Activated naive CD8-positive, alpha-beta T cell treated with anti-CD3 and anti-CD28 coated beads, Interleukin-2, amount 10 ng/mL, durations not matched to agents 7 days and 5 days (primary cell): ENCODE measurements around the gene KLHL20. TPM values are rescaled to one million over a fixed set of nuclear protein-coding genes. Genes with fewer than 3 reads are reported as not detected.
A peak's percentile ranks its signal among the peaks of the same experiment; 100 is the strongest.
"Not testable (repeated sequence)": the region's sequence is repeated elsewhere in the genome, so short reads cannot be mapped to it uniquely, and the experiment has no call there.

Source experiments
- ATAC-seq: fragments of 150-1000 bp; cut with Tn5 transposase; one replicate; pipeline ENCODE4 v1.10.0; 2021; ENCODE audit warnings: low read depth, moderate library complexity
- POLR2A ChIA-PET: fragments of 350-600 bp; sonication (Branson Sonifier 250); formaldehyde crosslinking; loops from one replicate; lab custom pipeline; 2021; ENCODE audit warnings: antibody characterized with exemption; lab: Charles Lee
- DNase-seq: peaks from one replicate; pipeline ENCODE4 v3.0.0; 2021
- H3K27ac Mint-ChIP-seq: one replicate; pipeline ENCODE4 v1.8.0; 2022; ENCODE audit warnings: mild to moderate bottlenecking, mixed read lengths
- H3K27me3 Mint-ChIP-seq: one replicate; pipeline ENCODE4 v1.8.0; 2022; ENCODE audit warnings: mild to moderate bottlenecking, moderate library complexity, mixed read lengths
- H3K36me3 Mint-ChIP-seq: one replicate; pipeline ENCODE4 v1.8.0; 2021; ENCODE audit warnings: mild to moderate bottlenecking, mixed read lengths
- H3K4me1 Mint-ChIP-seq: one replicate; pipeline ENCODE4 v1.8.0; 2021; ENCODE audit warnings: mixed read lengths
- H3K4me3 Mint-ChIP-seq: one replicate; pipeline ENCODE4 v1.8.0; 2022; ENCODE audit warnings: mild to moderate bottlenecking, moderate library complexity, mixed read lengths
- H3K9me3 Mint-ChIP-seq: one replicate; pipeline ENCODE4 v1.8.0; 2021; ENCODE audit warnings: mixed read lengths
- total RNA-seq, 2 experiments: library from RNA; stranded (reverse); gene quantifications; one replicate each; pipeline ENCODE4 v1.2.3, GENCODE V29; 2021

The KLHL20 gene
- total RNA-seq, result 10 to 100 TPM; 27.7 to 28.0 TPM

- POLR2A ChIA-PET, result interaction anchor here (0.7 to 3.1 kb wide), 12 partner anchors 8 to 498 kb away, joined by 3 to 27 read pairs (median 4); partner anchors contain the start of genes CENPL, DARS2, GAS5 and PRDX6
- H3K9me3 Mint-ChIP-seq, result peaks cover 3% of the 10 kb centered on the region
- ATAC-seq, result peak; percentile 99
Observed at GRCh38 chr1:173714759-173715537, at the start of gene KLHL20. Gene KLHL20 (plus strand): TSS chr1:173714981. CDS start chr1:173716044, 1,063 bp downstream.

GRCh38 chr1:173666646-173667045, 48.1 kb upstream of the KLHL20 start:
- peaks cover 21% of the 10 kb centered on the region for H3K27me3 Mint-ChIP-seq
- H3K36me3 Mint-ChIP-seq, result peaks cover 1% of the 10 kb centered on the region
- H3K9me3 Mint-ChIP-seq, result no peaks in the 10 kb centered on the region
- POLR2A ChIA-PET, result no interaction called here
- DNase-seq (no peak), ATAC-seq (no peak)
- H3K4me3 Mint-ChIP-seq, result no peak overlapping the region
- H3K4me1 Mint-ChIP-seq, result peaks cover 6% of the 10 kb centered on the region
- no peak overlapping the region for H3K27ac Mint-ChIP-seq

More at GRCh38 chr1:173714759-173715537, at the start of gene KLHL20:
- Mint-ChIP-seq H3K4me3 (peak within 1 kb of the TSS; percentile 97), H3K36me3 (peaks cover 9% of the 10 kb centered on the region), H3K27me3 (peaks cover 15% of the 10 kb centered on the region), H3K27ac (peak within 1 kb of the TSS; percentile 98), H3K4me1 (peaks cover 16% of the 10 kb centered on the region)
- DNase-seq, result peak; percentile 82

- no peak within 1 kb of the TSS for H3K27ac Mint-ChIP-seq
- H3K9me3 Mint-ChIP-seq, result no peaks in the 10 kb centered on the region
- peaks cover 1% of the 10 kb centered on the region for H3K36me3 Mint-ChIP-seq
- POLR2A ChIA-PET, result no interaction called here
- DNase-seq (peak; percentile 49), ATAC-seq (peak; percentile 52)
- peak within 1 kb of the TSS; percentile 66 for H3K4me3 Mint-ChIP-seq
- peaks cover 18% of the 10 kb centered on the region for H3K27me3 Mint-ChIP-seq
- peaks cover 6% of the 10 kb centered on the region for H3K4me1 Mint-ChIP-seq
Observed at GRCh38 chr1:173669491-173669941, 45.3 kb upstream of the KLHL20 start, which contains the start of gene ANKRD45. Gene ANKRD45 (minus strand): TSS chr1:173669851. CDS start chr1:173659418, 10,433 bp downstream.

GRCh38 chr1:173674496-173674895, 40.3 kb upstream of the KLHL20 start:
- H3K27me3 Mint-ChIP-seq, H3K4me1 Mint-ChIP-seq: not testable (repeated sequence)

GRCh38 chr1:173680152-173680551, 34.6 kb upstream of the KLHL20 start:
- H3K27ac Mint-ChIP-seq, H3K4me3 Mint-ChIP-seq, H3K27me3 Mint-ChIP-seq, H3K9me3 Mint-ChIP-seq, ATAC-seq, H3K4me1 Mint-ChIP-seq, DNase-seq, POLR2A ChIA-PET, H3K36me3 Mint-ChIP-seq: not testable (repeated sequence)

More at GRCh38 chr1:173674496-173674895, 40.3 kb upstream of the KLHL20 start:
- POLR2A ChIA-PET, H3K27ac Mint-ChIP-seq, H3K36me3 Mint-ChIP-seq, ATAC-seq, H3K4me3 Mint-ChIP-seq, DNase-seq, H3K9me3 Mint-ChIP-seq: not testable (repeated sequence)

- DNase-seq, result no peak
- Mint-ChIP-seq H3K27me3 (no peaks in the 10 kb centered on the region), H3K4me1 (peaks cover 2% of the 10 kb centered on the region), H3K27ac (no peak overlapping the region), H3K4me3 (no peak overlapping the region), H3K36me3 (no peaks in the 10 kb centered on the region), H3K9me3 (peaks cover 5% of the 10 kb centered on the region)
- no peak for ATAC-seq
- POLR2A ChIA-PET, result no interaction called here
Observed at GRCh38 chr1:173682184-173682583, 32.6 kb upstream of the KLHL20 start.

- DNase-seq, H3K4me3 Mint-ChIP-seq, H3K9me3 Mint-ChIP-seq, ATAC-seq, H3K27ac Mint-ChIP-seq, POLR2A ChIA-PET, H3K36me3 Mint-ChIP-seq, H3K4me1 Mint-ChIP-seq, H3K27me3 Mint-ChIP-seq: not testable (repeated sequence)
Observed at GRCh38 chr1:173683838-173684237, 30.9 kb upstream of the KLHL20 start.

- H3K4me1 Mint-ChIP-seq, H3K4me3 Mint-ChIP-seq, ATAC-seq, H3K27me3 Mint-ChIP-seq, H3K36me3 Mint-ChIP-seq, DNase-seq, H3K27ac Mint-ChIP-seq, H3K9me3 Mint-ChIP-seq, POLR2A ChIA-PET: not testable (repeated sequence)
Observed at GRCh38 chr1:173685121-173685520, 29.7 kb upstream of the KLHL20 start.

- Mint-ChIP-seq H3K27me3 (peaks cover 3% of the 10 kb centered on the region), H3K4me3 (no peak overlapping the region), H3K4me1 (peaks cover 7% of the 10 kb centered on the region), H3K27ac (peak overlapping the region; percentile 56), H3K9me3 (peaks cover 3% of the 10 kb centered on the region), H3K36me3 (no peaks in the 10 kb centered on the region)
- DNase-seq, result no peak
- no peak for ATAC-seq
- POLR2A ChIA-PET, result no interaction called here
Observed at GRCh38 chr1:173688300-173688699, 26.5 kb upstream of the KLHL20 start.

GRCh38 chr1:173693238-173693637, 21.5 kb upstream of the KLHL20 start:
- ATAC-seq, result no peak
- peaks cover 9% of the 10 kb centered on the region for H3K27me3 Mint-ChIP-seq
- POLR2A ChIA-PET, result no interaction called here
- peaks cover 6% of the 10 kb centered on the region for H3K4me1 Mint-ChIP-seq
- no peak overlapping the region for H3K27ac Mint-ChIP-seq
- no peak for DNase-seq
- H3K9me3 Mint-ChIP-seq, result peaks cover 1% of the 10 kb centered on the region
- no peak overlapping the region for H3K4me3 Mint-ChIP-seq
- no peaks in the 10 kb centered on the region for H3K36me3 Mint-ChIP-seq

GRCh38 chr1:173701299-173701698, 13.5 kb upstream of the KLHL20 start:
- DNase-seq, H3K9me3 Mint-ChIP-seq, ATAC-seq, H3K27ac Mint-ChIP-seq, H3K36me3 Mint-ChIP-seq, POLR2A ChIA-PET, H3K4me1 Mint-ChIP-seq, H3K4me3 Mint-ChIP-seq: not testable (repeated sequence)
- peaks cover 11% of the 10 kb centered on the region for H3K27me3 Mint-ChIP-seq

GRCh38 chr1:173702736-173703135, 12.0 kb upstream of the KLHL20 start:
- Mint-ChIP-seq H3K27ac (no peak overlapping the region), H3K4me3 (no peak overlapping the region), H3K36me3 (no peaks in the 10 kb centered on the region), H3K27me3 (peaks cover 14% of the 10 kb centered on the region), H3K4me1 (no peaks in the 10 kb centered on the region), H3K9me3 (peaks cover 3% of the 10 kb centered on the region)
- ATAC-seq (no peak), DNase-seq (no peak)
- POLR2A ChIA-PET, result no interaction called here

- Mint-ChIP-seq H3K9me3 (no peaks in the 10 kb centered on the region), H3K36me3 (no peaks in the 10 kb centered on the region), H3K4me1 (no peaks in the 10 kb centered on the region), H3K4me3 (no peak overlapping the region), H3K27ac (no peak overlapping the region), H3K27me3 (peaks cover 22% of the 10 kb centered on the region)
- DNase-seq (no peak), ATAC-seq (no peak)
- POLR2A ChIA-PET, result no interaction called here
Observed at GRCh38 chr1:173705117-173705516, 9.7 kb upstream of the KLHL20 start.

- POLR2A ChIA-PET, result no interaction called here
- ATAC-seq (no peak), DNase-seq (no peak)
- H3K4me3 Mint-ChIP-seq, result no peak overlapping the region
- peaks cover 33% of the 10 kb centered on the region for H3K27me3 Mint-ChIP-seq
- no peaks in the 10 kb centered on the region for H3K36me3 Mint-ChIP-seq
- H3K27ac Mint-ChIP-seq, result no peak overlapping the region
- no peaks in the 10 kb centered on the region for H3K9me3 Mint-ChIP-seq
- H3K4me1 Mint-ChIP-seq, result peaks cover under 1% of the 10 kb centered on the region
Observed at GRCh38 chr1:173708787-173709186, 6.0 kb upstream of the KLHL20 start.
